Raji (cell line): Measurements from ENCODE around the gene EFHB.

Experiments used
- POLR2A ChIP-seq: IDR thresholded peaks from 2 replicates; pipeline ENCODE4 v1.6.1; 2011; ENCODE audit warnings: low read depth, low read length, control low read depth; ENCODE audit not compliant: insufficient read depth

The EFHB gene

GRCh38 chr3:19934098-19934566 is at the start of gene EFHB:
Gene EFHB (minus strand): TSS chr3:19934217. CDS start chr3:19934018, 199 bp downstream.
- no peak for TF ChIP-seq POLR2A

GRCh38 chr3:19972054-19972453 is 38.0 kb upstream of the EFHB start:
- TF ChIP-seq POLR2A: no peak

GRCh38 chr3:19970327-19970726 is 36.3 kb upstream of the EFHB start:
- TF ChIP-seq POLR2A: no peak

GRCh38 chr3:19967812-19968211 is 33.8 kb upstream of the EFHB start:
- TF ChIP-seq POLR2A: no peak

GRCh38 chr3:19967208-19967607 is 33.2 kb upstream of the EFHB start:
- no peak for TF ChIP-seq POLR2A

GRCh38 chr3:19961960-19962359 is 27.9 kb upstream of the EFHB start:
- no peak for TF ChIP-seq POLR2A

GRCh38 chr3:19960696-19961095 is 26.7 kb upstream of the EFHB start:
- TF ChIP-seq POLR2A: no peak

- no peak for TF ChIP-seq POLR2A
These were observed 25.5 kb upstream of the EFHB start for GRCh38 chr3:19959505-19959904.

GRCh38 chr3:19954676-19955075 is 20.7 kb upstream of the EFHB start:
- no peak for TF ChIP-seq POLR2A

GRCh38 chr3:19950316-19950715 is 16.3 kb upstream of the EFHB start:
- TF ChIP-seq POLR2A: no peak

- no peak for TF ChIP-seq POLR2A
These were observed 14.2 kb upstream of the EFHB start for GRCh38 chr3:19948226-19948591.

GRCh38 chr3:19947549-19948225 is 13.7 kb upstream of the EFHB start:
- peak; percentile 3; the same call in 1 of the 2 replicates for TF ChIP-seq POLR2A

GRCh38 chr3:19946832-19947548 is 13.0 kb upstream of the EFHB start, which contains the start of gene RAB5A:
Gene RAB5A (plus strand): TSS chr3:19947097. CDS start chr3:19950899, 3,802 bp downstream.
- peak; percentile 52 for TF ChIP-seq POLR2A

- TF ChIP-seq POLR2A: no peak
These were observed 12.2 kb upstream of the EFHB start for GRCh38 chr3:19945969-19946831.

GRCh38 chr3:19945534-19945933 is 11.5 kb upstream of the EFHB start:
- no peak for TF ChIP-seq POLR2A
